Measurements from ENCODE around the gene DDX39A.
"Not testable (repeated sequence)": the region's sequence is repeated elsewhere in the genome, so short reads cannot be mapped to it uniquely, and the experiment has no call there.

The DDX39A gene

DNA sequence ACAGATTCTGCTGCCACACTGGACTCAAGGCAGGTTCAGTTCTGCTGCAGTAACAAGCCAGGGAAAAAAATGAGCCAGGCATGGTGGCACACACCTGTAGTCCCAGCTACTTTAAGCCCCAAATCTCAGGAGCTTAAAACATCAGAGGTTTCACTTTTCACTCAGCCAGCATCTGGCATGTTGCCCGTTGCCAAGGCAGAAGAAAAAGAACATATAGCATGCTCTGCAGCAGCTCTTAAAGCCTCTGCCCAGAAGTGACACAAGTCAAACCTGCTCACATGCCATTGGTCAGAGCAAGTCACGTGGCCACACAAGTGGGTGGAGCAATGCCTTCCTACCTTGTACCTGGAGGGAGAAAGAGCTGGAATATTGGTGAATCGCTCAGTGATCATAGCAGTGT lies 52.6 kb downstream of the DDX39A start:
- peak; percentile 64 to 79 for DNase-seq (ENCODE audit: low read depth in 1 of 2, low spot score in 1 of 2)

DNA sequence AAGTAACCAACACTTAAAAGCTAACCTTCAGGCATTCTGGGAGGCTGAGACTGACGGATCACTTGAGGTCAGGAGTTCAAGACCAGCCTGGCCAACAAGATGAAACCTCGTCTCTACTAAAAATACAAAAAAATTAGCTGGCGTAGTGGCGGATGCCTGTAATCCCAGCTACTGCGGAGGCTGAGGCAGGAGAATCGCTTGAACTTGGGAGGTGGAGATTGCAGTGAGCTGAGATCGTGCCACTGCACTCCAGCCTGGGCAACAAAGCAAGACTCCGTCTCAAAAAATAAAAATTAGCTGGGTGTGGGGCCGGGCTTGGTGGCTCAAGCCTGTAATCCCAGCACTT lies 55.1 kb downstream of the DDX39A start:
- not testable (repeated sequence) for DNase-seq (ENCODE audit: low read depth in 1 of 2, low spot score in 1 of 2)

DNA sequence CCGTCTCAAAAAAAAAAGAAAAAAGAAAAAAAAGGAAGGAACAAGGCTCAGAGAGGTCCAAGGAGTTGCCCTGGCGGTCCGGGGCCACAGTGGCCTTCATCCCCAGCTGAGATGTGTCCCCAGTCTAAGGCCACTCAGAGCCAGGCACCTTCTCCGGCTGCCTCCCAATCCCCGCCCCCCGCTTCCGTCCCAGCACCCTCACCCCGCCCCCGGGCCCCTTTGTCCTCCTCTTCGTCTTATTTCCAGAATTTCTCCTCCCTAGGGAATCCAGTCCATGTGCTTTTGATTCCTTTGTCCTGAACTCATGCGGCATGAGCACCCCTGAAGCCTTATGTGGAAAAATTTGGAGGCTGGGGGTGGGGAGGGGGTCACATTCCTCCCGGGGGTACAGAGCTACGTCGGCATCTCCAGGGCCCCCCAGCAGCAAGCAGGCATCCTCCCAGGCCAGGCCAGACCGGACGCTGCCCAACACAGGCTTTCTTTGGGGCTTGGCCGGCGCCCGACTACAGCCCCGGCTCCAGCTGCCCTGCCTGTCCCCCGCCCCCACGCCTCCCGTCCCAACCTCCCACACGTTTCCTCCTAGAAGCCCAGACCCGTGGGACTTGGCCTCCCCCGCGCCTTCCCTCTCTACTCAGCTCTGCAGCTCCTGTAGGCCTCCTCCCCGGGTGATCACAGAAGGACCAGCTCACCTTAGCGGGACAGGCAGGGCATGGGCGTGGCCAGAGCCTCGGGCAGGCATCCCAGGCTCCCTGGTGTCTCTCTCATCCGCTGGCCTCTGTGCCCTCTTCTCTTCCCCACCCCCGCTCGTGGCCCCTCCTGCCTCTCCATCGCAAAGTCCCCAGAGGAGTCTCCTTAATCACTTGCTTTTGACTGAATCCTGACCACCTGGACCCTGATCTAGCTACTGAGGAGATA lies 55.7 kb downstream of the DDX39A start:
- DNase-seq (ENCODE audit: low read depth in 1 of 2, low spot score in 1 of 2) = no peak

DNA sequence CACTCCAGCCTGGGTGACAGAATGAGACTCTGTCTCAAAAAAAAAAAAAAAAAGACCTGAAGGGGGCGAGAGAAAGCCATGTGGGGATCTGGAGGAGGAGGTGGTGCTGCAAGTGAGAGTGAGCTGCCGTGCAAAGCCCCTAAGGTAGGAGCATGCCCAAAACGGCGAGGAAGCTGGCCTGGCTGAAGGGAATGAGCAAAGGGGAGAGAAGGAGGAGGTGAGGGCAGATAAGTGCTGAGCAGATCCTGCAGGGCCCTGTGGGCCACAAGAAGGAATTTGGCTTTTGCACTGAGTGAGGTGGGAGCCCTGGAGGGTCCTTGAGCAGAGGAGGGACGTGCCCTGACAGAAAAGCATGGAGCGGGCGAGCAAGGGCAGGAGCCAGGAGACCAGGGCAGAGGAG lies 57.3 kb downstream of the DDX39A start:
- DNase-seq (ENCODE audit: low read depth in 1 of 2, low spot score in 1 of 2) = no peak
